Fibroblast of lung (primary cell): ENCODE results near the gene NUDCD3.

Source experiments
- CTCF ChIP-seq, 2 donors: IDR thresholded peaks in 1 of 2; conservative IDR thresholded peaks in 1 of 2; 1 replicate in 1 of 2; 2 replicates in 1 of 2; pipeline ENCODE4 v1.5.1; 2011 to 2012; ENCODE audit warnings: low read length in 2 of 2, control low read depth in 1 of 2, inconsistent platforms in 1 of 2, low read depth in 1 of 2, mild to moderate bottlenecking in 1 of 2
- EZH2 ChIP-seq: IDR thresholded peaks from 2 replicates; pipeline ENCODE4 v1.5.1; 2012; ENCODE audit warnings: low read length, control low read depth, mild to moderate bottlenecking; ENCODE audit errors: missing control alignments

- no peak for TF ChIP-seq CTCF (conservative IDR thresholded peaks at IDR 0.05 in 1 of 2, IDR thresholded peaks at IDR 0.05 in 1 of 2; ENCODE audit: low read depth in 1 of 2, low read length in 2 of 2)
- TF ChIP-seq EZH2: no peak
Observed at GRCh38 chr7:44408596-44408995, 81.9 kb downstream of the NUDCD3 start.
